Liver (tissue), 3 donors: ENCODE data around the gene USP49.

ENCODE experiments used
- CTCF ChIP-seq: fragments of 150-350 bp; IDR thresholded peaks from 2 replicates; pipeline ENCODE4 v1.5.1; 2017; ENCODE audit warnings: improper control_type of control experiment, low read depth, low read length; ENCODE audit not compliant: missing input control
- RAD21 ChIP-seq, 2 donors: IDR thresholded peaks; 2 replicates each; pipeline ENCODE4 v1.6.1; 2016; ENCODE audit warnings: antibody characterized with exemption in 2 of 2, mild to moderate bottlenecking in 2 of 2
- YY1 ChIP-seq: IDR thresholded peaks from 2 replicates; pipeline ENCODE4 v1.6.1; 2016; ENCODE audit warnings: antibody characterized with exemption, mild to moderate bottlenecking
- donor health status: healthy.
- donor health status: healthy.

- TF ChIP-seq YY1 (no peak), CTCF (no peak), RAD21 (IDR thresholded peaks at IDR 0.05) (no peak)
Observed at GRCh38 chr6:41914869-41915530, 19.8 kb upstream of the USP49 start.
